Measurements from ENCODE around the gene BCS1L.

The BCS1L gene

GRCh38 chr2:218664653-218665052, 5.2 kb downstream of the BCS1L start:
- no peak overlapping the region for H3K4me2 ChIP-seq (ENCODE audit: low read depth, low read length, poor library complexity, severe bottlenecking)
- H3F3A ChIP-seq (ENCODE audit: low read depth), result no peaks in the 10 kb centered on the region
- H3K4me1 ChIP-seq (ENCODE audit: insufficient read depth, low read length, poor library complexity, severe bottlenecking), result peaks cover 10% of the 10 kb centered on the region
- no peak overlapping the region for H2AFZ ChIP-seq (ENCODE audit: low read length)
- H3K36me3 ChIP-seq (ENCODE audit: insufficient read depth, low read length), result peaks cover 42% of the 10 kb centered on the region; the same call in 1 of the 2 replicates
- no peak overlapping the region for H3K4me3 ChIP-seq (ENCODE audit: low read length, poor library complexity, severe bottlenecking)
- no peaks in the 10 kb centered on the region for H3K9me2 ChIP-seq (replicated peaks; ENCODE audit: low read depth, low read length)
- H4K20me1 ChIP-seq (ENCODE audit: insufficient read depth, low read length, poor library complexity, severe bottlenecking), result no peaks in the 10 kb centered on the region
- no peaks in the 10 kb centered on the region for H3K9me3 ChIP-seq (ENCODE audit: insufficient read depth, low read depth, low read length)
- no peak overlapping the region for H3K9ac ChIP-seq (ENCODE audit: low read depth, low read length, poor library complexity, severe bottlenecking)
- TF ChIP-seq EZH2phosphoT487 (IDR thresholded peaks at IDR 0.05; ENCODE audit: borderline replicate concordance) (no peak), CTCF (conservative IDR thresholded peaks at IDR 0.05; ENCODE audit: low read length) (no peak)
- H3K79me2 ChIP-seq (ENCODE audit: insufficient read depth, low read length), result peaks cover 8% of the 10 kb centered on the region; the same call in 1 of the 2 replicates
- H3K27me3 ChIP-seq (ENCODE audit: insufficient read depth, low read length, poor library complexity, severe bottlenecking), result no peaks in the 10 kb centered on the region

DNA sequence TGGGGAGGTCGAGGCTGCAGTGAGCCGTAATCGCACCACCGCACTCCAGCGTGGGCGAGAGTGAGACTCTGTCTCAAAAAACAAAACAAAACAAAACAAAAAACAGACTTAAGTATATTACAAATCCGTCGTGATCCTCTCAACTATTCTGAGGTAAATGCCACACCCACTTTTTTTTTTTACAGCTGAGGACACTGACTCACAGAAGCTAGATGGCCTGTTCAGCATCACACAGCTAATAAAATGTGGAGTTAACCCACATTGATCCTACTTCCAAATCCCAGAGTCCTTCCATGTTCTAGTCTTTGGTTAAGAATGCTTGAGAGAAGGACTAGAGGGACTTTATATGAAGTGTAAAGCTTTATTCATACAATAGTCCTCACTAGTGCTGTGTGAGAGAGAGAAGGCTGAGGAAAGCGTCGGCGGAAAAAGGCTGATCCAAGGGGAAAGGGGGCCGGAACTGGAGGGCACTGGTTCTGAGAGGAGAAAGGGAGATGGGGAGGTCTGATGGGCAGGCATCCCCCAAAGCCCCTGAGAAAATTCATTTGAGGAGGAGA, 11.7 kb downstream of the BCS1L start:
- peaks cover 9% of the 10 kb centered on the region; the same call in 1 of the 2 replicates for H3K36me3 ChIP-seq (ENCODE audit: insufficient read depth, low read length)
- H3F3A ChIP-seq (ENCODE audit: low read depth), result no peaks in the 10 kb centered on the region
- H3K9me2 ChIP-seq (replicated peaks; ENCODE audit: low read depth, low read length), result no peaks in the 10 kb centered on the region
- H3K27me3 ChIP-seq (ENCODE audit: insufficient read depth, low read length, poor library complexity, severe bottlenecking), result no peaks in the 10 kb centered on the region
- H3K4me1 ChIP-seq (ENCODE audit: insufficient read depth, low read length, poor library complexity, severe bottlenecking), result peaks cover 20% of the 10 kb centered on the region
- peaks cover 13% of the 10 kb centered on the region for H3K79me2 ChIP-seq (ENCODE audit: insufficient read depth, low read length)
- H3K4me2 ChIP-seq (ENCODE audit: low read depth, low read length, poor library complexity, severe bottlenecking), result peak overlapping the region; percentile 91
- no peak for TF ChIP-seq EZH2phosphoT487 (IDR thresholded peaks at IDR 0.05; ENCODE audit: borderline replicate concordance)
- no peak for TF ChIP-seq CTCF (conservative IDR thresholded peaks at IDR 0.05; ENCODE audit: low read length)
- peak overlapping the region; percentile 88 for H3K9ac ChIP-seq (ENCODE audit: low read depth, low read length, poor library complexity, severe bottlenecking)
- no peaks in the 10 kb centered on the region for H4K20me1 ChIP-seq (ENCODE audit: insufficient read depth, low read length, poor library complexity, severe bottlenecking)
- no peaks in the 10 kb centered on the region for H3K9me3 ChIP-seq (ENCODE audit: insufficient read depth, low read depth, low read length)
- H3K4me3 ChIP-seq (ENCODE audit: low read length, poor library complexity, severe bottlenecking), result peak overlapping the region; percentile 86
- peak overlapping the region; percentile 87 for H2AFZ ChIP-seq (ENCODE audit: low read length)

DNA sequence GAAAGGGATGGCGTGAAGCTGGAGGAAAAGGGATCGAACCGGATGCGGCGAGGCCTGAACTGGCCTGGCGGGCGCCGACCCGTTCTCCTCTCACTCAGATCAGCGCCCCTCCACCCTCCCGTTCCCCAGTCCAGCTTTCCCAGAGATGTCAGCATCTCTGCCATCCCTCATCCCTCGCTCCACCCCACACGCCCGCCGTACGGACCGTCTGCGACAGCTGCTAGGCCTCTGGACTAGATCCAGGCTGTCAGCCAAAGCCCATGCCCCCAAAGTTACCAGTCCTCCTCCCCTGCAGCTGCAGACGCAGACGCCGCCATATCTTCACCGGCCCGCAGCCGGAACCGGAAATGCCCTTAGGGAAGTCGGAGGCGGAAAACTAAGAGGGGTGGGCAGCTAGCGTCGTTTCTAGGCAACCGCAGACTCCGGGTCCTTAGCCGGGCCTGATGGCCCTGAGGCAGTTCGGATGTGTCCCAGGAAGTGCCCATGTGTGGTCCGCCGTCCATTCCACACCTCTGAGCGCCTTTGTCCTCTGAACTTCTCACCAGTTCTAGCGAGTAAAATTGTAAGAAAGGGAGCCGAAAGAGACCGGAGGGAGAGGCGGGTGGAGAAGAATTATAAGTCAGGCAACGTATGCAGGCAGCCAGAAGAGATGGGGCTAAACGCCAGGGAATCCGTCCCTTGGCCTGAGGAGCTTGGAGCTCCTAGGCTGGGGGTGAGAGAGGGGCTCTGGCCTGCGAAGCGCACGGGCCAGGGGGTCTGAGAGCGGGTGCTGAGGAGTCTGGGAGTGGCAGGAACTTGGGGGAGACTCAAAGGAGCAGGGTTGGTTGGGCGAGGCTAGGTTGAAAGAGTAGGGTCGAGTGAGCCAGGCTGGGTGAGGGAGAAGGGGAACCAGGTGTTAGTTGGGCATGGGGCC, 12.4 kb downstream of the BCS1L start, which contains the start of the genes RNF25 and STK36:
Gene RNF25 (minus strand): TSS at position 349 of the 913 bp plus-strand sequence. CDS start 32 bp downstream, at position 317.
Gene STK36 (plus strand): TSS at position 433 of the 913 bp plus-strand sequence. CDS start 744 bp downstream, outside the sequence.
- Histone ChIP-seq H3K4me1 (ENCODE audit: insufficient read depth, low read length, poor library complexity, severe bottlenecking) (peaks cover 20% of the 10 kb centered on the region), H3K9me3 (ENCODE audit: insufficient read depth, low read depth, low read length) (no peaks in the 10 kb centered on the region), H3K4me3 (ENCODE audit: low read length, poor library complexity, severe bottlenecking) (peak within 1 kb of the TSS; percentile 86), H4K20me1 (ENCODE audit: insufficient read depth, low read length, poor library complexity, severe bottlenecking) (no peaks in the 10 kb centered on the region), H3K9me2 (replicated peaks; ENCODE audit: low read depth, low read length) (no peaks in the 10 kb centered on the region), H3K36me3 (ENCODE audit: insufficient read depth, low read length) (0 out of 2 replicates have a peak, but pooled peaks cover 5% of the 10 kb centered on the region), H3K27me3 (ENCODE audit: insufficient read depth, low read length, poor library complexity, severe bottlenecking) (no peaks in the 10 kb centered on the region), H3K4me2 (ENCODE audit: low read depth, low read length, poor library complexity, severe bottlenecking) (peak within 1 kb of the TSS; percentile 91), H2AFZ (ENCODE audit: low read length) (peak within 1 kb of the TSS; percentile 87), H3K9ac (ENCODE audit: low read depth, low read length, poor library complexity, severe bottlenecking) (peak within 1 kb of the TSS; percentile 88), H3F3A (ENCODE audit: low read depth) (no peaks in the 10 kb centered on the region), H3K79me2 (ENCODE audit: insufficient read depth, low read length) (peaks cover 13% of the 10 kb centered on the region)
- no peak for TF ChIP-seq EZH2phosphoT487 (IDR thresholded peaks at IDR 0.05; ENCODE audit: borderline replicate concordance)
- TF ChIP-seq CTCF (conservative IDR thresholded peaks at IDR 0.05; ENCODE audit: low read length), result no peak
